HEK293 (cell line): Measurements from ENCODE around the gene ABHD17A.

Experiments used
- CTCF ChIA-PET: fragments of 350-600 bp; formaldehyde crosslinking; extraction: SDS; loops from one replicate; lab custom pipeline; 2021; ENCODE audit warnings: antibody characterized with exemption; lab: Yijun Ruan, JAX
- POLR2A ChIA-PET: fragments of 300-600 bp; formaldehyde crosslinking; extraction: SDS; loops from one replicate; lab custom pipeline; 2020; ENCODE audit warnings: antibody characterized with exemption, inconsistent platforms; lab: Yijun Ruan, JAX
- H3K27ac ChIP-seq: fragments of 200-500 bp; sonication (Bioruptor generic); 2 replicates; pipeline ENCODE4 v1.5.1; 2014; ENCODE audit warnings: low read depth, low read length, control low read depth, inconsistent platforms; ENCODE audit errors: extremely low read depth
- H3K36me3 ChIP-seq, 2 experiments: fragments of 200-500 bp in 1 of 2; sonication (Bioruptor generic) in 1 of 2; 1 replicate in 1 of 2; 2 replicates in 1 of 2; pipeline ENCODE4 v1.5.1; 2014 to 2017; ENCODE audit warnings: inconsistent platforms in 2 of 2, low read length in 2 of 2; ENCODE audit not compliant: control insufficient read depth in 2 of 2, insufficient read depth in 1 of 2
- H3K4me1 ChIP-seq: fragments of 200-500 bp; sonication (Bioruptor generic); 2 replicates; pipeline ENCODE4 v1.5.1; 2014; ENCODE audit warnings: mild to moderate bottlenecking, low read length, inconsistent platforms; ENCODE audit not compliant: control insufficient read depth, insufficient read depth
- H3K4me3 ChIP-seq: 2 replicates; pipeline ENCODE4 v1.5.1; 2011; ENCODE audit warnings: low read depth, mild to moderate bottlenecking, control low read depth, low read length, moderate library complexity
- H3K9me3 ChIP-seq: fragments of 200-500 bp; sonication (Bioruptor generic); 2 replicates; pipeline ENCODE4 v1.5.1; 2014; ENCODE audit warnings: low read depth, low read length, inconsistent platforms; ENCODE audit not compliant: control insufficient read depth, insufficient read depth
- EGR2 ChIP-seq: fragments of 450-650 bp; formaldehyde crosslinking; IDR thresholded peaks from 2 replicates; pipeline ENCODE4 v1.5.1; 2016; ENCODE audit warnings: low read depth, missing biosample characterization, missing genetic modification characterization
- FEZF1 ChIP-seq: fragments of 450-650 bp; formaldehyde crosslinking; IDR thresholded peaks from 2 replicates; pipeline ENCODE4 v1.5.1; 2016; ENCODE audit warnings: missing biosample characterization, missing genetic modification characterization
- GLIS1 ChIP-seq: fragments of 450-650 bp; formaldehyde crosslinking; IDR thresholded peaks from 2 replicates; pipeline ENCODE4 v1.5.1; 2016; ENCODE audit warnings: missing biosample characterization, missing genetic modification characterization
- IKZF3 ChIP-seq: fragments of 450-650 bp; IDR thresholded peaks from 2 replicates; pipeline ENCODE4 v1.5.0; 2018; ENCODE audit warnings: missing biosample characterization, mild to moderate bottlenecking, missing genetic modification characterization, moderate library complexity
- MEIS1 ChIP-seq: sonication (generic); formaldehyde crosslinking; IDR thresholded peaks from 2 replicates; pipeline ENCODE4 v1.8.1; 2022; ENCODE audit warnings: missing genetic modification reagents, mild to moderate bottlenecking, borderline replicate concordance
- PRDM1 ChIP-seq: fragments of 450-650 bp; formaldehyde crosslinking; IDR thresholded peaks from 2 replicates; pipeline ENCODE4; 2016; ENCODE audit warnings: missing biosample characterization, missing genetic modification characterization
- SP2 ChIP-seq: fragments of 450-650 bp; formaldehyde crosslinking; IDR thresholded peaks from 2 replicates; pipeline ENCODE4 v1.5.1; 2016; ENCODE audit warnings: missing biosample characterization, missing genetic modification characterization
- ZBTB17 ChIP-seq: fragments of 450-650 bp; formaldehyde crosslinking; IDR thresholded peaks from 2 replicates; pipeline ENCODE4 v1.5.1; 2016; ENCODE audit warnings: missing biosample characterization, missing genetic modification characterization
- ZBTB21 ChIP-seq: fragments of 450-650 bp; formaldehyde crosslinking; IDR thresholded peaks from 2 replicates; pipeline ENCODE4 v1.5.1; 2017; ENCODE audit warnings: missing biosample characterization, missing genetic modification characterization
- ZBTB7A ChIP-seq: fragments of 450-650 bp; formaldehyde crosslinking; IDR thresholded peaks from 2 replicates; pipeline ENCODE4 v1.5.1; 2016; ENCODE audit warnings: low read depth, missing biosample characterization, missing genetic modification characterization
- ZFHX2 ChIP-seq: fragments of 450-650 bp; formaldehyde crosslinking; conservative IDR thresholded peaks from 2 replicates; pipeline ENCODE4 v1.5.1; 2016; ENCODE audit warnings: missing biosample characterization, missing genetic modification characterization
- ZNF37A ChIP-seq: fragments of 450-650 bp; IDR thresholded peaks from 2 replicates; pipeline ENCODE4 v1.5.1; 2018; ENCODE audit warnings: missing biosample characterization, missing genetic modification characterization
- ZNF423 ChIP-seq: fragments of 450-650 bp; formaldehyde crosslinking; IDR thresholded peaks from 2 replicates; pipeline ENCODE4 v1.5.1; 2016; ENCODE audit warnings: missing biosample characterization, missing genetic modification characterization
- ZNF518A ChIP-seq: fragments of 450-650 bp; formaldehyde crosslinking; conservative IDR thresholded peaks from 2 replicates; pipeline ENCODE4 v1.5.1; 2016; ENCODE audit warnings: low read depth, missing biosample characterization, missing genetic modification characterization
- ZNF600 ChIP-seq: fragments of 450-650 bp; formaldehyde crosslinking; IDR thresholded peaks from 2 replicates; pipeline ENCODE4 v1.5.1; 2016; ENCODE audit warnings: missing biosample characterization, missing genetic modification characterization
- ZNF629 ChIP-seq: fragments of 450-650 bp; formaldehyde crosslinking; IDR thresholded peaks from 2 replicates; pipeline ENCODE4 v1.5.1; 2017; ENCODE audit warnings: missing biosample characterization, missing genetic modification characterization
- ZNF843 ChIP-seq: fragments of 450-650 bp; formaldehyde crosslinking; IDR thresholded peaks from 2 replicates; pipeline ENCODE4 v1.5.1; 2016; ENCODE audit warnings: missing biosample characterization, missing genetic modification characterization
- TF ChIP-seq, protein P1 (sequence below): fragments of 450-650 bp; formaldehyde crosslinking; IDR thresholded peaks from 2 replicates; pipeline ENCODE4 v1.5.1; 2016; ENCODE audit warnings: missing biosample characterization, missing genetic modification characterization
- TF ChIP-seq, protein P2 (sequence below): fragments of 450-650 bp; formaldehyde crosslinking; IDR thresholded peaks from 2 replicates; pipeline ENCODE4 v1.5.1; 2016; ENCODE audit warnings: missing biosample characterization, missing genetic modification characterization
- TF ChIP-seq, protein P3 (sequence below): fragments of 450-650 bp; formaldehyde crosslinking; IDR thresholded peaks from 2 replicates; pipeline ENCODE4 v1.5.1; 2016; ENCODE audit warnings: missing biosample characterization, missing genetic modification characterization

ABHD17A gene

DNA sequence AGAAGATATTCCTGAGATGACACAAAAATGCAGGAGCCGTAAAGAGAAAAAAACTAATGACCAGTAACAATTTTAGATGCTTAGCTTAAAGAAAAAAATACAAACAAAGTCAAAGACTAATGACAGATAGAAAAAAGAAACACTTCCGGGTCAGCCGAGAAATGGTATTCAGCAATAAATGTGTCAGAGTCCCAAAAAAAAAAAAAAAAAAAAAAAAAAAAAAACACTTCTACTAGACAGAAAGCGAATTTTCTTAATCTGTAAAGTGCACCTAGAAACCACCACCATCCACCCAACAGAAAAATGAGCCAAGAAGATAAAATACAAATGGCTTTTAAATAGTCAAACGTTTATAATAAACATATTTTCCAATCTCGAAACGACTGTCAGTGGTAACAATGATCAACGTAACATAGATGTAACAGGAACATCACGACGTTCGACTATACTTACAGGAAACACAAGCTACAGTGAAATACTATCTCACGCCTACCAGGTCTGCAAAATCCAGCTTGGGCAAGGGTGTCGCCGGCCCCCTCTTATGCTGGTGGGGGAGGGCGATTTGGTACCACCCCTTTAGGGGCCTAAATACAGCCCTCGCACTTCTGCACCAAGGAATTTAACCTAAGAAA is 10.6 kb downstream of the ABHD17A start:
- H3K27ac ChIP-seq: peak overlapping the region; percentile 89
- H3K9me3 ChIP-seq: no peaks in the 10 kb centered on the region
- CTCF ChIA-PET: interaction anchor here (0.7 to 1.4 kb wide), 7 partner anchors 9 to 323 kb away, joined by 3 to 5 read pairs (median 3); no protein-coding TSS in a partner anchor
- H3K4me3 ChIP-seq: peak overlapping the region; percentile 96
- H3K4me1 ChIP-seq: peaks cover 10% of the 10 kb centered on the region
- TF ChIP-seq ZNF843 (tag by site-specific recombination) (no peak), ZBTB17 (tag by site-specific recombination) (peak; percentile 75), FEZF1 (tag by site-specific recombination) (peak; percentile 59), EGR2 (tag by site-specific recombination) (peak; percentile 36; the same call in 1 of the 2 replicates), PRDM1 (tag by site-specific recombination) (0 out of 2 replicates have a peak, but pooled peaks have one; percentile 27), ZBTB21 (tag by site-specific recombination) (0 out of 2 replicates have a peak, but pooled peaks have one; percentile 17), ZNF518A (tag by site-specific recombination) (peak; percentile 33; the same call in 1 of the 2 replicates), ZNF423 (tag by site-specific recombination) (no peak), SP2 (peak; percentile 50), ZNF629 (tag by site-specific recombination) (peak; percentile 64), ZNF37A (tag by site-specific recombination) (no peak), ZFHX2 (peak; percentile 53), MEIS1 (CRISPR knock-in tag) (no peak)
- TF ChIP-seq, protein P1, sequence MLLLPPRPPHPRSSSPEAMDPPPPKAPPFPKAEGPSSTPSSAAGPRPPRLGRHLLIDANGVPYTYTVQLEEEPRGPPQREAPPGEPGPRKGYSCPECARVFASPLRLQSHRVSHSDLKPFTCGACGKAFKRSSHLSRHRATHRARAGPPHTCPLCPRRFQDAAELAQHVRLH (tag by site-specific recombination): peak; percentile 53; the same call in 1 of the 2 replicates
- TF ChIP-seq, protein P2, sequence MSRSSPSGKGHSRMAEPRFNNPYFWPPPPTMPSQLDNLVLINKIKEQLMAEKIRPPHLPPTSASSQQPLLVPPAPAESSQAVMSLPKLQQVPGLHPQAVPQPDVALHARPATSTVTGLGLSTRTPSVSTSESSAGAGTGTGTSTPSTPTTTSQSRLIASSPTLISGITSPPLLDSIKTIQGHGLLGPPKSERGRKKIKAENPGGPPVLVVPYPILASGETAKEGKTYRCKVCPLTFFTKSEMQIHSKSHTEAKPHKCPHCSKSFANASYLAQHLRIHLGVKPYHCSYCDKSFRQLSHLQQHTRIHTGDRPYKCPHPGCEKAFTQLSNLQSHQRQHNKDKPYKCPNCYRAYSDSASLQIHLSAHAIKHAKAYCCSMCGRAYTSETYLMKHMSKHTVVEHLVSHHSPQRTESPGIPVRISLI: peak; percentile 100
- POLR2A ChIA-PET: interaction anchor here (0.5 to 2.8 kb wide), 8 partner anchors 10 to 689 kb away, joined by 3 to 22 read pairs (median 3); partner anchors contain the start of genes ABHD17A, ADAT3 and SCAMP4
- peaks cover 0 to 18% of the 10 kb centered on the region in 2 experiments; a peak in 2 of 3 replicates for H3K36me3 ChIP-seq

DNA sequence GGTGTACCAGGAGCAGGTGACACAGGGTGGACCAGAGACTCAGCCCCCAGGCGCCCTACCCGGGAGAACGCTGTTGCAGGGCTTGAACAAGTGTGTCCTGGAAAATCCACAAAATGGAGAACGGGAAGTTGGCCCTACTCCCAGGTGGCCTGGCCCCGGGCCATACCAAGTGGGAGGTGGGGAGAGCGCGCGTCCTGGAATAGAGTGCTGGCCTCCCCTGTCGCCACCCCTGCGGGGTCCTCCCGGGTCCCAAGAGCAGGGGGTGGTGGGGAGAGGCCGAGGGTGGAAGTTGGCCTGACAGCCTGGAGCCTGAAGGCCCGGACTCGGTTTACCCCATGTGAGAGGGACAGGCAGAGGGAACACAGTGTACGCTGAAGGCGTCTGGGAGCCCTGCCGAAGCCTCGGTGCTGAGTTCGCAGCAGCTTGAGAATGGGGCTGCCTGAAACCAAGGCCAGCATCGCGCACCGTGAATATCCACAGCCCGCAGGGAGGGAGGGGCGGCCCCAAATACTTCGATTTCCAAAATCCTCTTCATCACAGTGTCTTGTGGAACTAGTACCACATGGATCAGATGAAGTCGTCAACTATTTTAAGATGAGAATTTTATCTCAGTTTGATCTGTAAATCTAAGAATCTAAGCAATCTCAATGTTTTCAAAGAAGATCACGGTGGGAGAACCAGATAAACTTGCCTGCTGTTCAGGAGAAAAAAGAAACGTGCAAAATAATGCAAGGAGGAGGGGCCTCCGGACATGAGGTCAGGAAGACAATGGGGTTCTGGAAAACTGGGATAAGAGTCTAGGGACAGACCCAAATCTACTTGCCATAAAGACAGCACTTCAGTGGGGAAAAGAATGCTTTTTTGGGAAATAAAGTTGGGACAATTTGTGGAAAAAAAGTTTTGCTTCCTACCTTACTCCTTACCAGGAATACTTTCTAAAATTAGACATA is 11.5 kb downstream of the ABHD17A start:
- CTCF ChIA-PET: interaction anchor here (1.4 kb wide), 1 partner anchor 201 kb away, joined by 3 read pairs; no protein-coding TSS in a partner anchor
- H3K27ac ChIP-seq: peak overlapping the region; percentile 33

More for the DNA sequence above, 11.5 kb downstream of the ABHD17A start:
- no peaks in the 10 kb centered on the region for H3K9me3 ChIP-seq
- H3K4me1 ChIP-seq: peaks cover 10% of the 10 kb centered on the region
- POLR2A ChIA-PET: interaction anchor here (0.5 to 2.8 kb wide), 3 partner anchors 9 to 354 kb away, joined by 3 to 22 read pairs (median 18); partner anchors contain the start of gene ABHD17A
- H3K4me3 ChIP-seq: peak overlapping the region; percentile 11; the same call in 1 of the 2 replicates
- peaks cover 0 to 18% of the 10 kb centered on the region in 2 experiments; a peak in 2 of 3 replicates for H3K36me3 ChIP-seq
- TF ChIP-seq ZBTB7A (tag by site-specific recombination) (no peak), IKZF3 (peak; percentile 86), ZNF600 (peak; percentile 92; the same call in 1 of the 2 replicates), GLIS1 (tag by site-specific recombination) (peak; percentile 28; the same call in 1 of the 2 replicates)
- TF ChIP-seq, protein P3, sequence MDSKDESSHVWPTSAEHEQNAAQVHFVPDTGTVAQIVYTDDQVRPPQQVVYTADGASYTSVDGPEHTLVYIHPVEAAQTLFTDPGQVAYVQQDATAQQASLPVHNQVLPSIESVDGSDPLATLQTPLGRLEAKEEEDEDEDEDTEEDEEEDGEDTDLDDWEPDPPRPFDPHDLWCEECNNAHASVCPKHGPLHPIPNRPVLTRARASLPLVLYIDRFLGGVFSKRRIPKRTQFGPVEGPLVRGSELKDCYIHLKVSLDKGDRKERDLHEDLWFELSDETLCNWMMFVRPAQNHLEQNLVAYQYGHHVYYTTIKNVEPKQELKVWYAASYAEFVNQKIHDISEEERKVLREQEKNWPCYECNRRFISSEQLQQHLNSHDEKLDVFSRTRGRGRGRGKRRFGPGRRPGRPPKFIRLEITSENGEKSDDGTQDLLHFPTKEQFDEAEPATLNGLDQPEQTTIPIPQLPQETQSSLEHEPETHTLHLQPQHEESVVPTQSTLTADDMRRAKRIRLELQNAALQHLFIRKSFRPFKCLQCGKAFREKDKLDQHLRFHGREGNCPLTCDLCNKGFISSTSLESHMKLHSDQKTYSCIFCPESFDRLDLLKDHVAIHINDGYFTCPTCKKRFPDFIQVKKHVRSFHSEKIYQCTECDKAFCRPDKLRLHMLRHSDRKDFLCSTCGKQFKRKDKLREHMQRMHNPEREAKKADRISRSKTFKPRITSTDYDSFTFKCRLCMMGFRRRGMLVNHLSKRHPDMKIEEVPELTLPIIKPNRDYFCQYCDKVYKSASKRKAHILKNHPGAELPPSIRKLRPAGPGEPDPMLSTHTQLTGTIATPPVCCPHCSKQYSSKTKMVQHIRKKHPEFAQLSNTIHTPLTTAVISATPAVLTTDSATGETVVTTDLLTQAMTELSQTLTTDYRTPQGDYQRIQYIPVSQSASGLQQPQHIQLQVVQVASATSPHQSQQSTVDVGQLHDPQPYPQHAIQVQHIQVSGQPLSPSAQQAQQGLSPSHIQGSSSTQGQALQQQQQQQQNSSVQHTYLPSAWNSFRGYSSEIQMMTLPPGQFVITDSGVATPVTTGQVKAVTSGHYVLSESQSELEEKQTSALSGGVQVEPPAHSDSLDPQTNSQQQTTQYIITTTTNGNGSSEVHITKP: peak; percentile 89
